Fibroblast of lung (primary cell): ENCODE data around the gene BTBD9.

ENCODE experiments used
- CTCF ChIP-seq, 2 donors: IDR thresholded peaks in 1 of 2; conservative IDR thresholded peaks in 1 of 2; 1 replicate in 1 of 2; 2 replicates in 1 of 2; pipeline ENCODE4 v1.5.1; 2011 to 2012; ENCODE audit warnings: low read length in 2 of 2, control low read depth in 1 of 2, inconsistent platforms in 1 of 2, low read depth in 1 of 2, mild to moderate bottlenecking in 1 of 2
- EZH2 ChIP-seq: IDR thresholded peaks from 2 replicates; pipeline ENCODE4 v1.5.1; 2012; ENCODE audit warnings: low read length, control low read depth, mild to moderate bottlenecking; ENCODE audit errors: missing control alignments

GRCh38 chr6:38518511-38519304 lies 121.0 kb downstream of the BTBD9 start:
- TF ChIP-seq CTCF (conservative IDR thresholded peaks at IDR 0.05 in 1 of 2, IDR thresholded peaks at IDR 0.05 in 1 of 2; ENCODE audit: low read depth in 1 of 2, low read length in 2 of 2) (no peak), EZH2 (no peak)
